NCI-H345 (cell line): ENCODE measurements around the gene HOXB1.

Source experiments
- DNase-seq: peaks from one replicate; lab custom pipeline; 2025; lab: John Stamatoyannopoulos, UW

The HOXB1 gene

DNA sequence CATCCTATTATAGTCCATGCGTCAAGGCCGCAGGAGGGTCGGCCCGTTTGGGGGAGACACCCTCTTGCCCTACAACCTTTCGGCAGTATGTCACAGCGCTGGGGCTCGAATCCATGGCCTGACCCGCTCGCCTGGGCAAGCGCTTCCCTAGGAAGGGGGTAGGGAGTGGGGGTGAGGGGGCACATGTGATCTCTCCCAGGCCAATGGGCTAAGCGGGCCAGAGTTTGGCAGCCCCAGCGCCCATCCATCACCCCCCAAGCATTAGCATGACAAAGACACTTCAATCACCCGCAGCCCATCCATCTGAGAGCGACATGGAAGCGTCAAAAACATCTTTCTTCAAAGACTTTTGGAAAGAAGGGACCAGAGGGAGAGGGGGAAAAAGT is at the start of gene HOXB1:
Gene HOXB1, minus strand, starts transcription at position 125 of the 386 bp plus-strand sequence. Its CDS starts 107 bp downstream, at position 18.
- DNase-seq, result no peak

GRCh38 chr17:48579760-48580554 is 49.1 kb upstream of the HOXB1 start:
- DNase-seq, result peak; percentile 6

DNA sequence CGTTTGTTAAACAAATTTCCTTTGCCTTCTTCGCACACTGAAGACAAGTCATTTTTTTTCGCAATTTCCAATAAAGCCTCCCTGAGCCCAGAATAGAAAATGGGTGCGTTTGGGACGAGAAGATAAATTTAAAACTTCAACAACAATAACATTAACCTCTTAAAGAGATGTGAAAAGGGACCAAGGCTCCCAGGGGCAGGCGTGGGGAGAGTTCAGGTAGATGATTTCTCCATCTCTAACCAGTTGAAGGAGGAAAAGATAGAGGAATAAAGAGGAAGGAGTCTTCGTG is 48.6 kb upstream of the HOXB1 start:
- no peak for DNase-seq

DNA sequence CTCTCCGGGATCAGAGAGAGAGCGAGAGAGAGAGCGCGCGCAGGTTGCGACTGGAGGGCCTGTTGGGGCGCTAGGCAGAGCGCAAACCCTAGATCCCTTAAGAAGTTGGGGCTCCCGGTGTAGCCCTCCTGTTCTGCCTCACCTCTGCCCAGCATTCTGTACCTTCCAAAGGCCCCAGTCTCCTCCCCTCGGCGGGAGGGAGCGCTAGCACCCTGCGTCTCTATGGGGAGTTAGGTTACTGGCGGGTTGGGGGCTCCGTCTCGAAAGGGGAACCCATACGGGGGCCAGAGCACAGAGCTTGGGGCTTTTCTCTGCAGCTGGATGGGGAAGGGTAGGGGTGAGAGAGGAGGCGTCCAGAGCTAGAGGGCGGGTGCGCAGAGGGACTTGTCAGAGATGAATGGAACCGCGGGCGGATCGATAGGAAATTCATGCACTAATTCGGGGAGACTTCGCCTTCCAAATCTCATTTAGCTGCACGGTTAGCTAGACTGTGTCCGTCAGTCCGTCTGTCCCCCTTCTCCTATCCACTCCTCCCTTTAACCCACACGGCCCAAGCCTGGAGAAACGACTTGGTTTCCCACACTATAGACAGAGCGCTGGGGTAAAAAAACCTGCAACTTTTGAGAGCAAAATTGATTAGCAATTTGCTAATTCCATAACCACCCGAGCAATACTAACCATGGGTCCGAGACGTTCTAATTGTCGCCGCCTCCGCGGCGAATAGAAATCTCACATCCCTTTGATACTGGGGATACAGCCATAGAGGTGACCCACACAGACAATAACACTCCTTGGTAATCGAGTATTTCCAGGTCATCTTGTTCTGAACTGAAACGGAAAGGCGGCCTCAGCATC is 48.0 kb upstream of the HOXB1 start:
- DNase-seq, result peak; percentile 26

- DNase-seq, result peak; percentile 16
These were observed 47.3 kb upstream of the HOXB1 start, which contains the start of gene HOXB4 for GRCh38 chr17:48577946-48578615. Gene HOXB4, minus strand, starts transcription at chr17:48578350. Its CDS starts 31 bp downstream, at chr17:48578319.

DNA sequence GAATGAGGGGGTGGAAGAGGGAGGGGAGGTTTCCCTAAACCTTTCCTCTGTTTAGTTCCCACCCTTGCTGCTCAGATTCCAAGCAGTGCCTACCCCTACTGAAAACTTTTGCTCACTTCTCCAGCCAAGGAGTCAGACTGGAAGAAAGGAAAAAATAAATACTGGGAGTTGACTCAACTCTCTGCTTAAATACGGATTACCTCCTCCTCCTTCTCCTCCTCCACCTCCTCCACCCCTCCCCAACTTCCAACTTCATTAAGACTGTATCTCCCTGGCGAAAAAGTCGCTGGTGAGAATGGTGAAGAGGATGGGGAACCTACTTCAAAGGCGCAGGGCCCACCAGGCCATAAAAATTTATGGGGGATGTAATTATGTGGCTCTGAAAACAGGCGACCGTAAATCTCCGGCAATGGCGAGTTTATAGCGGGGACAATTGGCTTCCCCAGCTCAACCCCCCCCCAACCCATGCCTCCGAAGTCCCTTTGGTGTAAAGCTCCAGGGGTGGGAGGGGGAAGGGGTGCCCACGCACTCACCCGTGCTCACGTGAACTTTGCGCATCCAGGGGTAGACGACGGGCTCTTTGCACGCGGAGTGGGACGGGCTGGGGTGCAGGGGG is 46.6 kb upstream of the HOXB1 start:
- no peak for DNase-seq

DNA sequence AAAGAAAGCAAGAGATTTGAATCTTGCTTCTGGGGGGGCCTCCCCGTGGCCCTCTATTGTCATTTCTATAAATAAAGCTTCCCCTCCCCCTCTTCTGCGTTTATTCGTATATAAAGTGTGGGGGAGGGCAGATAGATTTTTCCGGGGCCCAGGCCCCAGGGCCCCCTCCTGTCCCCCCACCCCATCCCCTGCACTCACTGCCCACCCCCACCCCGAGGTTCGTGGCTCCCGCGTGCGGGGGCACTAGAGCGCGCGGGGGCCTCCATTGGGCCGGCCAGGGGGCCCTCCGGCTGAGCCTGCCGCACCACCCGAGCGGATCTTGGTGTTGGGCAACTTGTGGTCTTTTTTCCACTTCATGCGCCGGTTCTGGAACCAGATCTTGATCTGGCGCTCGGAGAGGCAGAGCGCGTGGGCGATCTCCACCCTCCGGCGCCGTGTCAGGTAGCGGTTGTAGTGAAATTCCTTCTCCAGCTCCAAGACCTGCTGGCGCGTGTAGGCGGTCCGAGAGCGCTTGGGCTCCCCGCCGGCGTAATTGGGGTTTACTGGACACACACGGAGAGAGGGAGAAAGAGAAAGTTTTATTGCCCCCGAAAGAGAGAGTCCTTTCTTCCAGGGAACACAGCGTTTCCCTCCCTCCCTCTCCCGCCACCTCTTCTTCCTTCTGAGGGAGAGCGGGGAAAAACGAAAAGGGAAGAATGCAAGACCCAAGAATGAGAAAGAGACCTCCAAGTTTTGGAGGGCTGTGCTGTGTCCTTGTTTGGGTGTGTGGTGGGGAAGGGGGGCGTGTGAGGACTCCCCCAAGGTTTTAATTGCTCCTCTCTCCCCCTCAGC is 45.9 kb upstream of the HOXB1 start:
- DNase-seq, result no peak

DNA sequence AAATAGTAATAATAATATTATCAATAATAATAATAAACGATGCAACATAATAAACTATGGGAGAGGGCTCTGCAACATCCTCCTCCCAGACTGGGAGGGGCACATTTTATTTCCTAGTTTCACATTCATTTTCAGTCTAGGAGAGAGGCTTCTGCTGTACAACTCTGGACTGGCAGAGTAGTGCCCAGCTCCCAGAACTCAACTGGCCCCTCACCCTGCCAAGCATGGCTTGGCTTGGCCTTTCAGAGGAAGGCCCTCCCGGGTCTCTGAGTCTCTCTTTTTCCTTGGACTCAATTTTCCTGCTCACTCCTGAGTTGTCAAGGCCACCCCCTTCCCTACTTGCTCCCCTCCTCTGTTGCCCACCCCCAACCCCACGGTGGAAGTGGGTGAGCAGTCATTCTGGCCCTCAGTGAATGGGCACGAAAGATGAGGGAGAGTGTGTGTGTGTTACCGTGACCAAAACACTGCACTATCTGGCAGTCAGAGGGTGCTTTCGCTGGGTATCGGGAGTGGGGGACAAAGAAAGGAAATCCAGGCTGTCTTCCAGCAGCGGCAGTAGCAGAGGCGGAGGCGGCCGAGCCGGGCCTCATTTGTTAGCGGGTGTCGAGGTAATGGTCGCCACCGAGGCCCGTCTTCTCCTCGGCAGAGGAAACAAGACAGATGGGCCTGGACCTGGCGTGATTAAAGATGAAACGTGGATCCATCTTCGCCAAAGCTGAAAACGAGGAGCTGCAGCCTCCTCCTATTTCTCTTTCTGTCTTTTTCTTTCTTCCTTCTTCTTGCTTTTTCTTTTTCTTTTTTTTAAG is 45.1 kb upstream of the HOXB1 start:
- DNase-seq, result no peak

DNA sequence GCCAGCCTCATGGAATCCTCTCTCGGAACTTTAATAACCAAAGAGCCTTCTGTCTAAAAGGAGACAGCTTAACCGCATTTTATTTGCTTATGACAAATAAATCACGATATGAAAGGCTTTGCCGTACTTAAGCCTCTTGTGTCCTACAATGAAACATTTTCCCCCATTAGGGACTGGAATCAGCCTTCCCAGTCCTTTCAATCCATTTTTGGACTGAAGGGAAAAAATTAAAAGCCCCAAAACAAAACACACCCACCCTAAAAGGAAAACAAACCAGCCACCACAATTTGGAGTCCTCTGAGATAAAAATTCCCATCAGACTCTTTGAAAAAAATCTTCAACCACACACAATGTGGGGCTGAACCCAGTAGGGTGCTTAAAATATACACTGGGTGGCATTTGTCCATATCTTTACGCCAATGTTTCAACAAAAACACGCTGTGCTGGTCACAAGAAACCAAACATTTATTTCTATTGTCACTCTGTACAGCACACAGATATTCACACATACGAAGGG is 44.3 kb upstream of the HOXB1 start:
- DNase-seq, result no peak

GRCh38 chr17:48574505-48575065 is 43.8 kb upstream of the HOXB1 start:
- DNase-seq, result no peak

DNA sequence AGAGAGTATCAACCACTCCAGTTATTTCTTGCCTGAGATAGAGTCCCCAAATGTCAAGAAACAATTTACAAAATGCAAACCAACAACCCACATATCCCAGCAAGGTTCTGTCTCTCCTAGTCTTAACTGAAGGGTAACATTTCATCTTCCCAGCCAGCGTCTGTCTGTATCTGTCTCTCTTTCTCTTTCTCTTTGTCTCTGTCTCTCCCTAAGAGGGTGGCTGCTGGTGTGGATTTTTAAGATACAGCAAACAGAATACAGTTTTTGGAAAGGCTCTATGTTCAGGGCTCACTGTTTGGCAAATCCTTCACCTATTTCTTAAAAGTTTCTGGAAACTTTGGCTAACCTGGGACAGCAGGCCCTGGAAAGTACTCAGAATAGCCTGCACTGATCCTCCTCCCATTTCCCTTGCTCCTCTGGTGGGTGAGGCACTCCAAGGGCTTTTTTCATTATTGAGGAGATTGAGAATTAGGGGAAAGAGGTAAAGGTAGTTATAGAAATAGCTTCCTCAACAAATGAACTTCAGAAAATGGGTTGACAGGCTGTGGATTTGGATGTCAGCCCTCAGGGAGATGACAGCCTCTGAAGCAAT is 41.1 kb upstream of the HOXB1 start:
- DNase-seq, result no peak

GRCh38 chr17:48571024-48571818 is 40.4 kb upstream of the HOXB1 start:
- no peak for DNase-seq

DNA sequence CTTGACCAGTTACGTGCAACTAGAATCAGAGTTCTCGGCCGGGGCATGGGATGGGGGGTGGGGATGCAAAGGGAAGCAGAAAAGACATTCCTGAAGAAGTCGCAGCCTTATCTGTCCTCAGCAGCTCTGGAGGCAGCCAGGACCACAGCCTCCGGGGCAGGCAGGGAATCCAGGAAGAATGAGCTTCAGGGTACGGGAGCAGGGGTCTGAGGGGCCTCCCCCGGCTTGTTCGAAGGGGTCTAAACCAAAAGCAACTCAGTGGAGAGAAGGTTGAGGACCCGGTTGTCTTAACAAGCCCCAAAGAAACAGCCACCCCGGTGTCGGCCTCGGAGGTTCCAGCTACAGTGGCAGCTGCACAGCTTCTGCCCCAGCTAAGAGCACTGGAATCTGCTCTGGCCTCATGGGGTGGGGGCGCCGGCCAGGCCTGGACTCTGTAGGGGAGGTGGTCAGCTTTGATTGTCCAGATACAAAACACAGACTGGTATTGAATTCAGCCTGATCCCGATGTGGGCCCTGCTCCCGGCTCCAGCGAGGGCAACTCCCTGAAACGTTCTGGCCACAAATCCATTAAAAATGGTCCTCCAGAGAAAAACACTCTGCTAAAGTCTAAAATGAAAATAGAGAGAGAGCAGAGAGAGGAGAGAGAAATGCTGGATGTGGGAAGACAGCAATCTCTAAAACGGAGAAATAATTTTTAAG is 39.7 kb upstream of the HOXB1 start:
- DNase-seq, result no peak

- DNase-seq, result no peak
These were observed 39.0 kb upstream of the HOXB1 start for GRCh38 chr17:48569674-48570324.

DNA sequence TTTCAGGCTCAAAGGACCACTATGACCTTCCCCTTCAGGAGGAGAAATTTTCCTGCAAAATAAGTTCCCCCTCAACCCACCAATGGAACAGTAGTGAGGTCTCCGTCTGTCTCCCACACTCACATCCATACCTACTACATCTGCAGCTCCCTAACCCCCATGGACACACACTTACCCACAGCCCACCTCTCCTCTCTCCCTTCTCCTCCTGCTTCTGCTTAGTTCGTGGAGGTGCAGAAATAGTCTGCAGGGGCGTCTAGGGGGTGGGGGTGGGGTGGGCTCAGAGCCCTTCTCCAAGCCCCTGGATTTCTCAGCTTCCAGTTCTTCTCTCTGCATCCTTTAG is 38.4 kb upstream of the HOXB1 start:
- no peak for DNase-seq

- no peak for DNase-seq
These were observed 37.9 kb upstream of the HOXB1 start for GRCh38 chr17:48568499-48569239.
